Right renal pelvis (tissue), 4 donors: Measurements from ENCODE around the gene ALDH3B1. TPM values are rescaled to one million over a fixed set of nuclear protein-coding genes. Genes with fewer than 3 reads are reported as not detected.

ENCODE experiments used
- DNase-seq, 4 donors: peaks; one replicate each; pipeline ENCODE4 v3.0.0-alpha.2; 2013; ENCODE audit warnings: low read depth in 4 of 4, low spot score in 3 of 4, missing footprints in 1 of 4
- polyA plus RNA-seq, 4 donors: library from polyadenylated mRNA; unstranded; fragments of 120-200 nt; gene quantifications; one replicate each; pipeline ENCODE4 v1.2.1, GENCODE V29; 2013; ENCODE audit not compliant: insufficient read length in 4 of 4

Gene ALDH3B1
- polyA plus RNA-seq, 4 donors, result 1.5 to 3.0 (median 2.2) TPM

DNA sequence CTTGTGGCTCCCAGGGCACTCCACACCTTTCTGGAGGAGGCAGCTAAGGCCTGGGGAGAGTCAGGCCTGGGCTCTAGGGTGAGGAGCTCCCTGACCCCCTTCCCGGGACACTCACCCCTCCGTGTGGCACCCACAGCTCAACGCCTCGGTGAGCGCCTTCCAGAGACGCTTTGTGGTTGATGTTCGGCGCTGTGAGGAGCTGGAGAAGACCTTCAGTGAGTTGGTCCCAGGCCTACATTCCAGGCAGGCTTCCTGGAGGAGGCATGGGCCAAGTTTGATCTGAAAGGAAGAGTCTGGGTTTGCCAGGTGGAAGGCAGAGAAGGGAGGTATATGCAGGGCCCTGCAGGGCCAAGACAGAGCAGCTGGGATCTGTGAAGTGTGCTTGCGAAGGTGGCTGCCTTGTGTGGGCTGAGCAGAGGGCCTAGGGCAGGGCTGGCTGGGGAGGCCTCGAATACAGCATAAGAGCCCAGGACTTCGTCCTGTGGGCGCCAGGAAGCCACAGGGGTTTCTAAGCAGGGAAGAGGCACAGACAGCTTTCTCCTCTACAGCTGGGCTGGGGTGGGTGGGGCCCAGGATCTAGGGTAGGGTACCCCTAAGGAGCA is 31.6 kb downstream of the ALDH3B1 start:
- DNase-seq, result no peak

DNA sequence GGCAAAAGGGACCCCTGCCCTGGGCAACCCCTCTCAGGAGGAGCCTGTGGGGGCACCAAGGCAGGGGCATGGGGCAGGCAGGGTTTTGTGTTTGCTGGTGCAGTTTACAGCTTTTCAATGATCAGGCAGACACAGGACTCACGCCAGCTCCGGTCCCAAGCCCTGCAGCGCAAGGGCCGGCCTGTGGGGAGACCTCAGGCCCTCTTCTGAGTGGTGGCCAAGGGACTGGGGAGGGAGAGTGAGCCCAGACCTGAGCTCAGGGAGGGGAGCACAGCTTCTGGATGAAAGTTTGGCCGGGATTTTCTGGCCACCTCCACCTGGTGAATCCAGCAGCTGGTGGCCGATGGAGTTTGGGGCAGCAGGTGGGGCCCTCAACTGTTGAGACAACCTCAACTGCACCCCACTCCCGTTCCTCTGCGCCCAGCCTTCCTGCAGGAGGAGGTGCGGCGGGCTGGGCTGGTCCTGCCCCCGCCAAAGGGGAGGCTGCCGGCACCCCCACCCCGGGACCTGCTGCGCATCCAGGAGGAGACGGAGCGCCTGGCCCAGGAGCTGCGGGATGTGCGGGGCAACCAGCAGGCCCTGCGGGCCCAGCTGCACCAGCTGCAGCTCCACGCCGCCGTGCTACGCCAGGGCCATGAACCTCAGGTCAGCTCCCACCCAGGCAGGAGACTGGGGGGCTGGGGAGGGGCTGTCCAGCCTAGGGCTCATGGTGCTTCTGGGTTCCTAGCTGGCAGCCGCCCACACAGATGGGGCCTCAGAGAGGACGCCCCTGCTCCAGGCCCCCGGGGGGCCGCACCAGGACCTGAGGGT is 32.3 kb downstream of the ALDH3B1 start:
- DNase-seq, result no peak

DNA sequence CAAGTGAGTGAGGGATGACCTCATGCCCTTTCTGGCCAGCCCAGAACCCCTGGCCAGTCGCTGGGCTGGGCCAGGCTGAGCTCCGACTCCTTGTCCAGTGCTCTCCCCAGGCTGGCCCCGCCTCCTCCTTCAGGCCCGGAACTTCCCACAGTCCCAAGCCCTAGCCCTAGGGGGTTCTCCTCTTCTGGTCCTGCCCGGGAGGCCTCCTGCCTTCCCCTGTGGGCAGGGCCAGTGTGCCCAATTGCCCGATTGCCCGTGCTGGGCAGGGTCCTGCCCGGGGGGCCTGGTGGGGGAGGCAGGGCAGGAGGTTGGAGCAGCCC is 32.9 kb downstream of the ALDH3B1 start:
- no peak for DNase-seq

DNA sequence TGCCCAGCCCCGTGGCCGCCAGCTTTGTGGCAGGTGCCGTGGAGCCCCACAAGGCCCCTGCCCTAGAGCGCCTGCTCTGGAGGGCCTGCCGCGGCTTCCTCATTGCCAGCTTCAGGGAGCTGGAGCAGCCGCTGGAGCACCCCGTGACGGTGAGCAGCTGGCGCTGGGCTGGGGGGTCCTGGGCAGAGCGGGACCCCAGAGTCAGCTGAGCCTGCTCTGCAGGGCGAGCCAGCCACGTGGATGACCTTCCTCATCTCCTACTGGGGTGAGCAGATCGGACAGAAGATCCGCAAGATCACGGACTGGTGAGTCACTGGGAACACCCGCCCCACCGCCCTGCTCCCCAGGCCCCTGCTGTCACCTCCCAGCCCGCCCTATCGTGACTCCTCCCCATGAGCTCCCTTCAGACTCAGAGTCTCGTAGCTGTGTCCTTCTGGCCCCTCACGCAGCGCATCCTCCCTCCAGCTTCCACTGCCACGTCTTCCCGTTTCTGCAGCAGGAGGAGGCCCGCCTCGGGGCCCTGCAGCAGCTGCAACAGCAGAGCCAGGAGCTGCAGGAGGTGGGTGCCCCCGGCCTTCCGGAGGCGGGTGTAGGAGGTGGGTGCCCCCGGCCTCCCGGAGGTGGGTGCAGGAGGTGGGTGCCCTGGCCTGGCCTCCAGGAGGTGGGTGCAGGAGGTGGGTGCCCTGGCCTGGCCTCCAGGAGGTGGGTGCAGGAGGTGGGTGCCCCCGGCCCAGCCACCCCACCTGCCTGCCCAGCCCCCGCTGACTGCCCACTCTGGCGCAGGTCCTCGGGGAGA is 33.4 kb downstream of the ALDH3B1 start:
- no peak for DNase-seq

DNA sequence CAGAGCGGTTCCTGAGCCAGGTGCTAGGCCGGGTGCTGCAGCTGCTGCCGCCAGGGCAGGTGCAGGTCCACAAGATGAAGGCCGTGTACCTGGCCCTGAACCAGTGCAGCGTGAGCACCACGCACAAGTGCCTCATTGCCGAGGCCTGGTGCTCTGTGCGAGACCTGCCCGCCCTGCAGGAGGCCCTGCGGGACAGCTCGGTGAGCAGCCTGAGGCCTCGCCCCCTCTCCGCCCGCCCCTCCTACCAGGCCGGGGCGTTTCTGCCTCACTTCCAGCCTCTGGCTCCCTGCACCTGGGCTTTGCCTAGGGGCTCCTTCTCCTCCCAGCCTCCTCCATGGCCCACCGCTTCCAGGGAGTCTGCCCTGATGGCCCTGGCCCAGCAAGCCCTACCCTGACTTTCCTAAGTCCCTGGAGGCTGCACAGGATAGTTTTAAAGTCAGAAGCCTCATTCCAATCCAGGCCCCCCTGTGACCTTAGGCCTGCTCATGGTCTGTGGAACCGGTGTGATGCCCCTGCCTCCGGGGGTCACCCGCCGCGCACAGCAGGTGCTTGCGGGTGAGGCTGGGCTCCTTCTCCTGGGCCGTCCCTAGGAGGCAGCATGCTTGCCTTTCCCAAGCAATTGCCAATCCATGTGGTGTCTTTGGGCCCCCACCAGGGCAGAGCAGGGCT is 34.2 kb downstream of the ALDH3B1 start:
- DNase-seq, result no peak

DNA sequence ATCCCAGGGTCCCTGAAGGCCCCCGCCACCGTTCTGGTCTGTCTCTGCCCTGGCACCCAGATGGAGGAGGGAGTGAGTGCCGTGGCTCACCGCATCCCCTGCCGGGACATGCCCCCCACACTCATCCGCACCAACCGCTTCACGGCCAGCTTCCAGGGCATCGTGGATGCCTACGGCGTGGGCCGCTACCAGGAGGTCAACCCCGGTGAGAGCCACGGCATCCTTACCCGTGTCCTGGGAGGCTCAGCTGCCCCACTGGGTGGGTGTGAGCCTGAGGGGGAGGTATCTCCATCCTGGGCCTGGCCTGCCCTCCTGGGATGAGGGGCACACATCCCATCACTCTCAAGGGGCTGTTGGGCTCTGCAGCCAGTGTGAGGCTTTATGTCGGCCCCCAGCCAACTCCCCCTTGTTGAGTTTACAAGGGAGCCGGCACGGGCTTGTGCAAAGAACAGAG is 34.8 kb downstream of the ALDH3B1 start:
- DNase-seq, result no peak

DNA sequence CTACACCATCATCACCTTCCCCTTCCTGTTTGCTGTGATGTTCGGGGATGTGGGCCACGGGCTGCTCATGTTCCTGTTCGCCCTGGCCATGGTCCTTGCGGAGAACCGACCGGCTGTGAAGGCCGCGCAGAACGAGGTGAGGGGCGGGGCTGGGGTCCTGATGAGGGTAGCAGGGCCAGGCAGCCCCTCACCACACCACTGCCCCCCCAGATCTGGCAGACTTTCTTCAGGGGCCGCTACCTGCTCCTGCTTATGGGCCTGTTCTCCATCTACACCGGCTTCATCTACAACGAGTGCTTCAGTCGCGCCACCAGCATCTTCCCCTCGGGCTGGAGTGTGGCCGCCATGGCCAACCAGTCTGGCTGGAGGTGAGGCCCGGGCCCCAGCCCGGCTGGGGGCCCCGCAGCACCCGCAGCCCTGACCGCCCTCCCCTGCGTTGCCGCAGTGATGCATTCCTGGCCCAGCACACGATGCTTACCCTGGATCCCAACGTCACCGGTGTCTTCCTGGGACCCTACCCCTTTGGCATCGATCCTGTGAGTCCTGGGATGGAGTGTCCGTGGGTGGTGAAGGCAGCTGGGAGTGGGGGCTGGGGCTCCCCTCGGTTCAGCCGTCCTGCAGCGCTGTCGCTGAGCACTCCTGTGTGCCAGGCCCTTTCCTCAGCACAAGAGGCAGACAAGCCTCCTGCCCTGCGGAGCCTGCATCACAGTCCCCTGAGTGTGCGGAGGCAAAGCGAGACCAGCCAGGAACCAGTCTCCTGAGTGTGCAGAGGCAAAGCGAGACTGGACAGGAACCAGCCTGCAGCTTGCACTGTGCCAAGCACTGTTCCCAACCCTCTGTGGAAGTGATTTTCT is 37.5 kb downstream of the ALDH3B1 start:
- DNase-seq, result no peak

DNA sequence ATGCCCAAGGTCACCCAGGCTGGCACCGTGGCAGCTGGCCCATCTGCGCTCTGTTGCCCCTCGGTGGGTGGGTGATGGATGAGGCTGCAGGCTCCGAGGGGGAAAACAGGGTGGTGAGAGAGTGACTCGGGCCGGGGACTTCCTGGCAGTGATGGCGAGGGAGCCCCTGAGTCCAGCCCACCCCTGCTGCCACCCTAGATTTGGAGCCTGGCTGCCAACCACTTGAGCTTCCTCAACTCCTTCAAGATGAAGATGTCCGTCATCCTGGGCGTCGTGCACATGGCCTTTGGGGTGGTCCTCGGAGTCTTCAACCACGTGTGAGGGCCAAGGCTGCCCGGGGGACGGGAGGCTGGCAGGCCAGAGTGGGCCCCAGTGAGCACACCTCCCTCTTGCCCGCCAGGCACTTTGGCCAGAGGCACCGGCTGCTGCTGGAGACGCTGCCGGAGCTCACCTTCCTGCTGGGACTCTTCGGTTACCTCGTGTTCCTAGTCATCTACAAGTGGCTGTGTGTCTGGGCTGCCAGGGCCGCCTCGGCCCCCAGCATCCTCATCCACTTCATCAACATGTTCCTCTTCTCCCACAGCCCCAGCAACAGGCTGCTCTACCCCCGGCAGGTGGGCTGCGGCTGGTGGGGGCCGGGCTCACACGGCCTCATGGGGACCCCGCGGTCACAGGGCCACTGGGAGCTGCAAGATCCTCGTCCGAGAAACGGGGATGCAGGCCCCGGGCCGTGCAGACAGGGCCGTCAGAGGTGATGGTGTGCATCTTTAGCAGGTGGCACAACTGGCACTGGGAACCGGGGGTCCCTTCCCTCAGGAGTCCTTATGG is 38.8 kb downstream of the ALDH3B1 start:
- DNase-seq, result no peak

DNA sequence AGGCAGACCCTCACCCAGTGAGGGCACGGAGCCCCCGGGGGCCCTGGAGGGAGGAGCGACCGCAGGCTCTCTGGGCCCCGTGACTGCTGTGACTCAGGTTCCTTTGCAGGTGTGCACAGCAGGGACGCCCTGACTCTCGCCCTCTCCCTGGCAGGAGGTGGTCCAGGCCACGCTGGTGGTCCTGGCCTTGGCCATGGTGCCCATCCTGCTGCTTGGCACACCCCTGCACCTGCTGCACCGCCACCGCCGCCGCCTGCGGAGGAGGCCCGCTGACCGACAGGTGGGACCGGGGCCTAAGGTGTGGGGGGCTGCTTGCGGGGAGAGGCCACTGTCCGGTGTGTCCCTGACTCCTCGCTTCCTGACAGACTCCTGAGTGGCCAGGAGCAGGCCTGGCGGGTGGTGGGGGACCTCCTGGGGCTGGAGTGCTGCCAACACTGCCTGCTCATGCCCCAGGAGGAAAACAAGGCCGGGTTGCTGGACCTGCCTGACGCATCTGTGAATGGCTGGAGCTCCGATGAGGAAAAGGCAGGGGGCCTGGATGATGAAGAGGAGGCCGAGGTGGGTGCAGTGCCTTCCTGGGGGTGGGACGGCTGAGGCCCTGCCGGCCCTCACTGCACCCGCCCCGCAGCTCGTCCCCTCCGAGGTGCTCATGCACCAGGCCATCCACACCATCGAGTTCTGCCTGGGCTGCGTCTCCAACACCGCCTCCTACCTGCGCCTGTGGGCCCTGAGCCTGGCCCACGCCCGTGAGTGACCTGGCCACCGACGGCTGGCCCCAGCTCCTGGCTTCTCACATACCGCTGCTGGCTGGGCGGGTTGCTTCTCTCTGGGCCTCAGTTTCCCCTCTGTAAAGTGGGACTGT is 39.6 kb downstream of the ALDH3B1 start:
- DNase-seq, result no peak

DNA sequence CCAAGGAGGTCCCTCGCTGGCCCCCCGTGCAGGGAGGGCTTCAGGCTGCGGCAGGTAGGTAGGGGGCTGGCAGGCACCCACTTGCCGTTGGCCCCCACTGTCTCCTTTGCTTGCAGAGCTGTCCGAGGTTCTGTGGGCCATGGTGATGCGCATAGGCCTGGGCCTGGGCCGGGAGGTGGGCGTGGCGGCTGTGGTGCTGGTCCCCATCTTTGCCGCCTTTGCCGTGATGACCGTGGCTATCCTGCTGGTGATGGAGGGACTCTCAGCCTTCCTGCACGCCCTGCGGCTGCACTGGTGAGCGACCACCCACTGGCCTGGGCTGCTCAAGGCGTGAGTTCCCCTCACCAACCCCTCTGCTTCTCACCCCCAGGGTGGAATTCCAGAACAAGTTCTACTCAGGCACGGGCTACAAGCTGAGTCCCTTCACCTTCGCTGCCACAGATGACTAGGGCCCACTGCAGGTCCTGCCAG is 40.3 kb downstream of the ALDH3B1 start:
- no peak for DNase-seq

DNA sequence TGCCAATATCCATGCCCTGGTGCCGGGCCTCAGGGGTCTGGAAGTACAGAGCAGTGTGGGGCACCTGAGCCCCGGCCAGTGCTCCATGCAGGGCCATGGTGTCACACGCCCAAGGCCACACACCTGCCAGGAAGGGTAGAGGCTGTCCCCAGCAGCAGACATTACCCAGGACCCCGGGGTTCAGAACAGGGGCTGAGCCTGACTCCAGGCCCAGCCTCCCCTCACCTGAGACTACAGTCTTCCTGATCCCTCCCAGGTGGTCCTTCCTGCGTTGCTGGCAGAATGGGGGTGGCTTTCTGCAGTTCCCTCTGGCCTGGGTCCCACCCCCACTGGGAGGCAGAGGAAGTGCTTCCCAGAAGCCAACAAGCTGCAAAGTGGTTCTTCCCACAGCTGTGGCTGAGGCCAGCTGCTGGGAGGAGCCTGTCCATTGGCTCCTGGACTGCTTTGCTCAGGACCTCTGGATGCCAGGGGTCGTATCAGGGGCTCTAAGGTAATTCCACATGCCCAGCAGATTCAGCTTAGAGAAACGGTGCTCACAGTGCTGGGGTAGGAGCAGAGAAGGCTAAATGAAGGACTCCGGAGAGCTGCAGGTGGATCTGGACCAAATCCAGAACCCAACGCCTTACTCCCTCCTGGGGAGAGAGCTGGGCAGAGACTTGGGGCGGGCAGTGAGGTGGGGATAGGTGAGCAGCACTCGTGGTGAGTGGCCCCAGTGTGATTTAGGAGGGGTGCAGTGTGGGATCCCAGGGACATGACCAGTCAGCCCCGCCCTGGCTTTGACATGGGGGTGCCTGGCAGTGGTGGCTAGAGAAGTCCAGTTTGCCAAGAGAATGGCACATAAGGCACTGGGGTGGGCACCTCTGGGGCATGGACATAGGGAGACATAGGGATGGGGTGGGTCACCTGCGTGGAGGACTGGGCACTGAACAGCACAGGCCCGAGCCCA is 41.3 kb downstream of the ALDH3B1 start:
- no peak for DNase-seq

DNA sequence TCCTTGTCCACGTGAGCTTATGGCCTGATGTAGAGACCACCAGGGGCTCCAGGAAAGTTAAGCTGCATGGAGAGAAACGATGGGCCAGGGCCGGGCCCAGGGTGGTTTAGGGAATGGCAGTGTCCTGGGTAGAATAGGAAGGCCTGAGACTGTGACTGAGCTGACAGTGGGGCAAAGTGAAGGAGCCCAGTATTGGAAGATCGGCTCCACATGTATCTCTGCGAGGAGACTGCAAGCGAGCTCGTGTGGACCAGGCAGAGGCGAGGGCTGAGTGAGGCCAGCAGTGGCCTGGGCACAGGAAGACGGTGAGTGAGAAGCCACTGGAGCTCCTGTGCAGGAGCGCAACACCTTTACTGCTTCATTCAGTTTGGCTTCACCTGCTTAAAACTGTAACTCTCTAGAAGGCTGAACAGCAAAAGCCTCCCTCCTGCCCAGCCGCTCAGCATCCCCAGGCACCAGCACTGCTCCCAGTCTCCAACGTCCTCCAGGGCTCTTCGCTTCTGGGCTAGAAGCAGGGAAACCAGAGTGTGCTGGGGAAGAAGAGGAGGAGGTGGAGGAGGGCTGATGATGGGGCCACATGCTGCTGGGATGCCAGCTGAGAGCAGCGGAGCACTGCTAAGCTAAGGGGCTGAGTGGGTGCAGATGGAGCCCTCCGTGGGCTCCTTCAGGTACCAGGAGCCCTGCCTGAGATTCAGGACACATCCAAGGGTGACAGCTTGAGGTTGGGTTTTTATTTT is 42.2 kb downstream of the ALDH3B1 start:
- no peak for DNase-seq

DNA sequence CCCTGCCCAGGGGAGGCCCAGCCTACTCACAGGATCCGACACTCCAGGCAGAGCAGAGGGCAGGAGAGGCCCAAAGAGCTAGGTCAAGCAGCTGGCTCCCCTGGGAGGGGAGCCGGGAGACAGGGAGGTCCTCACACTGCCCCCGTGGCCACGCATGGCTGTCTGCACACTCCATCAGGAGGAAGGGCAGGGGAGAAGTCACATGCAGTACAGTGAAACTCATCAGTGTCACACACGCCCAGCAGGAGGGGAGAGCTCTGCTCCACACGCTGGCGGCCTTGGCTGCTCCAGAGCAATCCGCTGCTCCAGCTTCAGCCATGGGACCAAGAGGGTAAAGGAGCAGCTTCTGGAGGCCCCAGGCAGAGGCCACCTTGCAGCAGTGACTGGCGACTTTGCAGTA is 43.0 kb downstream of the ALDH3B1 start:
- no peak for DNase-seq

DNA sequence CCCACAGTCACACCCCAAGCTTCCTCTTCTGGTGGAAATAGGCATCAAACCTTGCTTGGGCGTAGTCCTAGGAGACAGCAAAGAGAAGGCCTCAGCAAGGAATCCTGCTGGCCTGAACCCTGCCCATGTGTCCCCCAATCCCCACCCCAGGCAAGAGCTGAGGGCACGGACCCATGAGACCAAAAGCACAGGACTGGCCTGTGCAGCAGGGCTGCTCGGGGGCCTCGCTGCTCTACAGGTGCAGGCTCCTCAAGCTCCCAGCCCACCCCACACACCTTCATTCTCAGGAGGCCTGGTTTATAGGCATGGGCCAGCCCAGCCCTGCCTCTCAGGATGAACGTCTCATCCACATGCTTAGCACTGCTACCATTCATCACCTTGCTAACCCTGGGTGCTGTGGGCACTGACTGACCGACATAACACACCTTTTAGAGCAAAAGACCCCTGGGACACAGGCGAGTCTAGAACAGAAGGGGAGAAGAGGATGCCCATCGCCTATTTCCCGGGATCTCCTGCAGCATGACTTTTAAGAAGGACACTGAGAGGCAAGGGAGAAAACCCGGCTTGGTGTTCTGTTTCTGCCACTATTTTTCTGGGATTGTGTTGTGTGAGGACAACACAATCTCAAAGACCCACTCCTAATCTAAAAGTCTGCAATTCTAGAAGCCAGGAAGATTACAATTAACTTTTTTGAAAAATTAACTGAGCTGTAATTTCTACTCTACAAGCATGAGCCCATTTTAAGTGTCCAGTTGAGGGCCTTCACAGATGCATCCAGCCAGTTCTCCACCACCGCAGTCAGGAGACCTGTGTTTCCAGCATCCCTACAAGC is 44.1 kb downstream of the ALDH3B1 start:
- DNase-seq, result no peak
